ENCODE data around the gene HSF5. TPM values are rescaled to one million over a fixed set of nuclear protein-coding genes. Genes with fewer than 3 reads are reported as not detected.
A peak's percentile ranks its signal among the peaks of the same experiment; 100 is the strongest.

HSF5 gene
- total RNA-seq (1 to 10 TPM in 4 of 5 experiments, under 1 TPM in 1; 0.34 to 4.0 (median 3.1) TPM), polyA plus RNA-seq (1 to 10 TPM; 1.1 to 1.5 TPM), total RNA-seq (7.4 reads per million, percentile 30 among the genes with 10 or more reads in this experiment)

DNA sequence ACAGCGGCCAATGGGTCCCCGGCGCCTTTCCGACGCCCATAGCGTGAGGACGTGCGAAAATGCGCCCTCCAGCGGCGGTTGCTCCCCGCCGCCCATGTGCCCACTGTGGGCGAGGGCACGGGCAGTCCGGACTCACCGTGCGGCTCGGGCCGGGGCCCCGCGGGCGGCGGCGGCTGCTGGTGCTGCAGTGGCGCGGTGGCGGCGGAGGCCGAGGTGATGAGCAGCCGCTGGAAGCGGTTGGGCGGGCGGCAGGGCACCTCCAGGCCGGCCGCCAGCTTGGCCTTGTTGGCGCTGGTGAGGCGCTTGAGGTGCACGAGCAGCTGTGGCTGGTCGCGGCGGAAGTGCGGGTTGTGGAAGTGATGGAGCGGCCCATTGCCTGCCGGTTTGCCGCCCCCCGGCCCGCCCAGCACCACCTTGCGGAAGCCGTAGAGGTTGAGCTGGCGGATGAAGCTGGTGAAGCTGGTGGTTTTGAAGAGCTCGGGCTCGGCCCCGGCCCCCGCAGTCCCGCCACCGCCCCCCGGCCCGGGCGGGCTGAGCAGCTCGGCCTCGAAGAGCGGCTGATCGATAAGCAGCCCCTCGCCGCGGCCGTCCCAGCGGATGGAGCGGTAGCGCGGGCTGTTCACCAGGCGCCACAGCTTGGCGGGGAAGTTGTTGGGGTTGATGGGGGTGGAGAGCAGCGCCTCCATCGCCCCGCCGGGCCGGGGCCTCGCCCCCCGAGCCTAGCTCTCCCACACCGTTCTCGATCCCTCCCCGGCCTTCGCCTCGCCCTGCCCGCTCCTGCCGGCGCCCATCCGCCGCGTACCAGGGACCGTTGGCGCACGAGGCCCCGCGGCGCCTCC lies at the start of gene HSF5:
HSF5 (minus strand) TSS at position 820 of the 839 bp plus-strand sequence; CDS start at position 686, 134 bp downstream.
- no peaks in the 10 kb centered on the region for H3K27me3 ChIP-seq (ENCODE audit: control insufficient read depth in 2 of 2, insufficient read depth in 2 of 2, low read length in 2 of 2)
- peaks cover 0 to 26% (median 12%) of the 10 kb centered on the region in 3 experiments for H3K36me3 ChIP-seq (ENCODE audit: control insufficient read depth in 2 of 3, insufficient read depth in 3 of 3, low read length in 3 of 3)
- DNase-seq (peak; percentile 60 to 85 (median 82)), ATAC-seq (peak; percentile 94)
- Mint-ChIP-seq H3K4me3 (peak within 1 kb of the TSS; percentile 50 to 79 (median 69)), H3K27ac (peak within 1 kb of the TSS in 7 of 9 donors; percentile 45 to 83 (median 57)), H3K9me3 (no peaks in the 10 kb centered on the region), H3K27me3 (no peaks in the 10 kb centered on the region), H3K4me1 (peaks cover 0 to 35% (median 16%) of the 10 kb centered on the region in 7 donors), H3K36me3 (peaks cover 4 to 23% (median 14%) of the 10 kb centered on the region in 5 donors)
- peaks cover 5 to 10% of the 10 kb centered on the region in 2 donors for H3K4me1 ChIP-seq (ENCODE audit: control insufficient read depth in 2 of 2, insufficient read depth in 2 of 2, low read length in 2 of 2)
- H3K4me3 ChIP-seq (ENCODE audit: low read length) = peak within 1 kb of the TSS; percentile 60
- intact Hi-C loops (cut with micrococcal nuclease) = loop anchor here in 1 of 2 donors (1.0 to 2.0 kb wide), 4 partner anchors 26 to 1403 kb away; partner anchors contain the start of genes AKAP1 and MTMR4
- peak within 1 kb of the TSS; percentile 60 for H3K27ac ChIP-seq (ENCODE audit: low read depth, low read length)
- ChIA-PET CTCF (interaction anchor here (0.6 to 1.9 kb wide), 12 partner anchors 9 to 1388 kb away, joined by 3 to 20 read pairs (median 4); partner anchors contain the start of gene MTMR4), POLR2A (interaction anchor here (0.6 to 2.2 kb wide), 12 partner anchors 17 to 619 kb away, joined by 3 to 14 read pairs (median 3); partner anchors contain the start of genes MTMR4, SUPT4H1 and TRIM37)
- H3K9me3 ChIP-seq (ENCODE audit: control insufficient read depth in 2 of 3, low read length in 3 of 3) = no peaks in the 10 kb centered on the region

DNA sequence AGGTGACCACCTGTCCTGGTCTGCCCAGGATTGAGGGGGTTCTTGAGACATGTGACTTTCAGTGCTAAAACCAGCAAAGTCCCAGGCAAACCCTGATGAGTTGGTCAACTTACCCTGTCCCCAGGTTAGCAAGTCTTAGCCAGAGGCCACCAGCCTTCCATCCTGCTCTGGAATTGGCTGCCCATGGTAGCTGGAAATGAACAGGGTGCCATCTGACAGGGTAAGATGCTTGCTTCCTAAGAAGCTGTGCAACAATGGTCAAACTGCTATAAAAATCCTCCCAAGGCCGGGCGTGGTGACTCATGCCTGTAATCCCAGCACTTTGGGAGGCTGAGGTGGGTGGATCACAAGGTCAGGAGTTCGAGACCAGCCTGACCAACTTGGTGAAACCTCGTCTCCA lies 49.1 kb upstream of the HSF5 start:
- no peak for DNase-seq
- Mint-ChIP-seq H3K36me3 (no peaks in the 10 kb centered on the region), H3K27ac (no peak overlapping the region), H3K27me3 (peaks cover 8 to 52% (median 18%) of the 10 kb centered on the region in 5 donors), H3K4me1 (peaks cover 0 to 4% (median 2%) of the 10 kb centered on the region in 7 donors), H3K4me3 (no peak overlapping the region), H3K9me3 (no peaks in the 10 kb centered on the region)
- ChIA-PET POLR2A (no interaction called here), CTCF (no interaction called here)
- H3K4me1 ChIP-seq (ENCODE audit: control insufficient read depth in 2 of 2, insufficient read depth in 2 of 2, low read length in 2 of 2) = peaks cover 0 to 2% of the 10 kb centered on the region in 2 donors
- H3K27me3 ChIP-seq (ENCODE audit: control insufficient read depth in 2 of 2, insufficient read depth in 2 of 2, low read length in 2 of 2) = peaks cover 0 to 2% of the 10 kb centered on the region in 2 donors
- H3K4me3 ChIP-seq (ENCODE audit: low read length) = no peak overlapping the region
- no peak for ATAC-seq
- no peak overlapping the region for H3K27ac ChIP-seq (ENCODE audit: low read depth, low read length)
- intact Hi-C loops (cut with micrococcal nuclease) = no loop called here
- H3K9me3 ChIP-seq (ENCODE audit: control insufficient read depth in 2 of 3, low read length in 3 of 3) = no peaks in the 10 kb centered on the region
- no peaks in the 10 kb centered on the region for H3K36me3 ChIP-seq (ENCODE audit: control insufficient read depth in 2 of 3, insufficient read depth in 3 of 3, low read length in 3 of 3)

GRCh38 chr17:58536542-58536941 lies 48.3 kb upstream of the HSF5 start:
- ChIA-PET POLR2A (no interaction called here), CTCF (no interaction called here)
- ATAC-seq (no peak), DNase-seq (no peak)
- Mint-ChIP-seq H3K9me3 (no peaks in the 10 kb centered on the region), H3K4me3 (no peak overlapping the region), H3K27me3 (peaks cover 8 to 55% (median 18%) of the 10 kb centered on the region in 5 donors), H3K4me1 (peaks cover 0 to 5% (median 4%) of the 10 kb centered on the region in 7 donors), H3K36me3 (no peaks in the 10 kb centered on the region), H3K27ac (no peak overlapping the region)
- H3K27ac ChIP-seq (ENCODE audit: low read depth, low read length) = no peak overlapping the region
- intact Hi-C loops (cut with micrococcal nuclease) = no loop called here
- no peaks in the 10 kb centered on the region for H3K9me3 ChIP-seq (ENCODE audit: control insufficient read depth in 2 of 3, low read length in 3 of 3)
- H3K4me1 ChIP-seq (ENCODE audit: control insufficient read depth in 2 of 2, insufficient read depth in 2 of 2, low read length in 2 of 2) = peaks cover 0 to 4% of the 10 kb centered on the region in 2 donors
- H3K4me3 ChIP-seq (ENCODE audit: low read length) = no peak overlapping the region
- H3K36me3 ChIP-seq (ENCODE audit: control insufficient read depth in 2 of 3, insufficient read depth in 3 of 3, low read length in 3 of 3) = no peaks in the 10 kb centered on the region
- peaks cover 0 to 3% of the 10 kb centered on the region in 2 donors for H3K27me3 ChIP-seq (ENCODE audit: control insufficient read depth in 2 of 2, insufficient read depth in 2 of 2, low read length in 2 of 2)

DNA sequence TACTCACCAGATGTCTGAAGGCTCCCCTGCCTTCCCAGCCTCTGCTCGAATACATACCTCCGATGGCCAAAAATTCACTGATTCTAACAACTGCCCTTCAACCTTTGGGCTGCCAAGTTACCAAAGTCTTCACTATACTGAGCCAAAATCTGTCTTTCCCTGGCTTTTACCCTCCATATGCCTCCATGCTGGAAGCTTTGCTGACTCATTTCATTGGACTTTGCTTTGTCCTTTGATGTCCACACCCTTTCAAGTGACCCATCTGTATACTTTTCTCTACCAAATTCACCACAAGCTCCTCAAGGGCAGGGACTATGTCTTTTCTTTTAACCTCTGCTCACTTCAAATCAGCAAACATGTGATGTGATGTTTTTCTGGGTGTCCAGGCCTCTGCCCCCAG lies 47.2 kb upstream of the HSF5 start:
- intact Hi-C loops (cut with micrococcal nuclease) = no loop called here
- H3K4me3 Mint-ChIP-seq = no peak overlapping the region
- Histone ChIP-seq H3K27me3 (ENCODE audit: control insufficient read depth in 2 of 2, insufficient read depth in 2 of 2, low read length in 2 of 2) (peaks cover 0 to 3% of the 10 kb centered on the region in 2 donors), H3K4me1 (ENCODE audit: control insufficient read depth in 2 of 2, insufficient read depth in 2 of 2, low read length in 2 of 2) (peaks cover 0 to 4% of the 10 kb centered on the region in 2 donors), H3K27ac (ENCODE audit: low read depth, low read length) (no peak overlapping the region), H3K36me3 (ENCODE audit: control insufficient read depth in 2 of 3, insufficient read depth in 3 of 3, low read length in 3 of 3) (no peaks in the 10 kb centered on the region), H3K4me3 (ENCODE audit: low read length) (no peak overlapping the region), H3K9me3 (ENCODE audit: control insufficient read depth in 2 of 3, low read length in 3 of 3) (no peaks in the 10 kb centered on the region)
- H3K36me3 Mint-ChIP-seq = no peaks in the 10 kb centered on the region
- no peaks in the 10 kb centered on the region for H3K9me3 Mint-ChIP-seq
- DNase-seq = no peak
- ChIA-PET CTCF (no interaction called here), POLR2A (no interaction called here)
- peaks cover 8 to 65% (median 18%) of the 10 kb centered on the region in 5 donors for H3K27me3 Mint-ChIP-seq
- ATAC-seq = no peak
- H3K4me1 Mint-ChIP-seq = peaks cover 0 to 6% (median 4%) of the 10 kb centered on the region in 7 donors
- H3K27ac Mint-ChIP-seq = no peak overlapping the region

DNA sequence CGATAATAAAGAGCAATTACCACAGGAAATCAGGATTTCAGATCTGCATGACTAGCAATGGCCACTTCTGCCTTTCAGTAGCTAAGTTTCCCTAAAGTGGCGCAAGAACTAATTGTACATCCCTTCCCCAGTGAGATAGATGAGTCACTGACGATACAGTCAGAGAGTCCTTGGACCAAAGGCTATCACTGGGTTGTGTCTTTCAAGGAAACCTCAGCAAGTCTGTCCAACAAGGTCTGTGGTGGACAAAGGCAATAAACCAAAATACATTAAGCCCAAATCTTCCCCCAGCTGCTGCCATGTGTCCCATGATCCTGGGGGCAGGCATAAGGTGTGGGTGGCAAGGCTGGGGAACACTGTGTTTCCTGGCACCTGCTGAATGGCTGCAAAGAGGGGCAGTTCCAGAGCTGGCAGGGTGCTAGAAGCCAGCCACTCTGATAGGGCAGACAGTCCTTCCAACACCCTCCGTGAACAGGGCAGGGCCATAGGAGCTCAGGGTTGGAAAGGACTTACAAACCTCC lies 46.8 kb upstream of the HSF5 start:
- Mint-ChIP-seq H3K4me1 (peaks cover 0 to 6% (median 4%) of the 10 kb centered on the region in 7 donors), H3K36me3 (no peaks in the 10 kb centered on the region), H3K9me3 (no peaks in the 10 kb centered on the region), H3K27ac (no peak overlapping the region), H3K27me3 (peaks cover 9 to 67% (median 18%) of the 10 kb centered on the region in 5 donors), H3K4me3 (no peak overlapping the region)
- Histone ChIP-seq H3K36me3 (ENCODE audit: control insufficient read depth in 2 of 3, insufficient read depth in 3 of 3, low read length in 3 of 3) (no peaks in the 10 kb centered on the region), H3K27ac (ENCODE audit: low read depth, low read length) (no peak overlapping the region), H3K4me1 (ENCODE audit: control insufficient read depth in 2 of 2, insufficient read depth in 2 of 2, low read length in 2 of 2) (peaks cover 0 to 4% of the 10 kb centered on the region in 2 donors), H3K4me3 (ENCODE audit: low read length) (no peak overlapping the region), H3K9me3 (ENCODE audit: control insufficient read depth in 2 of 3, low read length in 3 of 3) (no peaks in the 10 kb centered on the region), H3K27me3 (ENCODE audit: control insufficient read depth in 2 of 2, insufficient read depth in 2 of 2, low read length in 2 of 2) (peaks cover 0 to 3% of the 10 kb centered on the region in 2 donors)
- ChIA-PET CTCF (no interaction called here), POLR2A (no interaction called here)
- DNase-seq = no peak
- intact Hi-C loops (cut with micrococcal nuclease) = no loop called here
- peak; percentile 64 for ATAC-seq

GRCh38 chr17:58534331-58534730 lies 46.1 kb upstream of the HSF5 start:
- H3K4me1 ChIP-seq (ENCODE audit: control insufficient read depth in 2 of 2, insufficient read depth in 2 of 2, low read length in 2 of 2) = peaks cover 0 to 4% of the 10 kb centered on the region in 2 donors
- intact Hi-C loops (cut with micrococcal nuclease) = no loop called here
- H3K27me3 Mint-ChIP-seq = peaks cover 16 to 70% (median 23%) of the 10 kb centered on the region in 5 donors

More at GRCh38 chr17:58534331-58534730, 46.1 kb upstream of the HSF5 start:
- no peak overlapping the region for H3K27ac Mint-ChIP-seq
- Histone ChIP-seq H3K4me3 (ENCODE audit: low read length) (no peak overlapping the region), H3K36me3 (ENCODE audit: control insufficient read depth in 2 of 3, insufficient read depth in 3 of 3, low read length in 3 of 3) (no peaks in the 10 kb centered on the region), H3K27me3 (ENCODE audit: control insufficient read depth in 2 of 2, insufficient read depth in 2 of 2, low read length in 2 of 2) (peaks cover 0 to 3% of the 10 kb centered on the region in 2 donors), H3K27ac (ENCODE audit: low read depth, low read length) (no peak overlapping the region), H3K9me3 (ENCODE audit: control insufficient read depth in 2 of 3, low read length in 3 of 3) (no peaks in the 10 kb centered on the region)
- H3K4me1 Mint-ChIP-seq = peaks cover 0 to 7% (median 4%) of the 10 kb centered on the region in 7 donors
- no peak for ATAC-seq
- H3K9me3 Mint-ChIP-seq = no peaks in the 10 kb centered on the region
- CTCF ChIA-PET = no interaction called here
- peak overlapping the region in 1 of 10 donors; percentile 22 for H3K4me3 Mint-ChIP-seq
- POLR2A ChIA-PET = interaction anchor here (0.8 to 1.1 kb wide), 2 partner anchors 15 to 97 kb away, joined by 3 to 4 read pairs; no protein-coding TSS in a partner anchor
- H3K36me3 Mint-ChIP-seq = no peaks in the 10 kb centered on the region
- no peak for DNase-seq

All from naive thymus-derived CD4-positive, alpha-beta T cell (primary cell).